Measurements from ENCODE around the gene DOCK7.
A peak's percentile ranks its signal among the peaks of the same experiment; 100 is the strongest.
"Not testable (repeated sequence)": the region's sequence is repeated elsewhere in the genome, so short reads cannot be mapped to it uniquely, and the experiment has no call there.

The DOCK7 gene

DNA sequence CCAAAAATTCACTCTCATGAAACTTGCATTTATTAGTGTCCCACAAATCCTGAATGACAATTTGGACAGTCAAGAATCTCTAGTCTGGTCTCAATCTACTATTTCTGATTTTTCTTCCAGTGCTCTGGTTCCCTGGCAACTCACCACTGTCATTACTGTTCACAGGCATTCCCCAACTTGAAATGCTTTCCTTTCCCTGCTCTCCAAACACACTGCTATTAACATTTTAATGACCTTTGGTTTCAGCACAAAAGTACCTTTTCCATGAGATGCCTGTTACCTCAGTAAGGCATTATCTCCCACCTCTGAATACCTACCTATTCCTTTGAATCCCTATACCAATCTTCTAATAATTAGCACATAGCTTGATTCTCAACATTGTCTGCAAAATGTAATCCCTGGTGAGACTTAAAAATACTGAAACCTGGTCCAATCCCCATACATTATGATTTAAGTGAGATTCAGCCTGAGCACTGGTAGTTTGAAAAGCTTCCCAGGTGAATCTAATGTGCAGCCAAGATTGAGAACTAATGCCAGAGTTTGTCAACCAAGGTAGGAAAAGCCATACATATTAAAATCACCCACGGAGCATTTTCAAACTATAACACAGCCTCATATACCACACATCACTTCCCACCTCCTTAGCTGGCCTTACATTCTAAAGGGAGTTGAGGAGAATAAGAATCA, 102.6 kb downstream of the DOCK7 start:
- no peak overlapping the region for H3K4me3 ChIP-seq
- H3K4me1 ChIP-seq: no peaks in the 10 kb centered on the region
- no peaks in the 10 kb centered on the region for H3K9me3 ChIP-seq
- no peaks in the 10 kb centered on the region for H3K36me3 ChIP-seq (replicated peaks)
- in situ Hi-C loops (cut with MboI; ENCODE audit: low sequenced_read_pairs): no loop called here
- no peaks in the 10 kb centered on the region for H3K27me3 ChIP-seq (ENCODE audit: low read depth)
- no peak for DNase-seq (ENCODE audit: low spot score in 2 of 2)

DNA sequence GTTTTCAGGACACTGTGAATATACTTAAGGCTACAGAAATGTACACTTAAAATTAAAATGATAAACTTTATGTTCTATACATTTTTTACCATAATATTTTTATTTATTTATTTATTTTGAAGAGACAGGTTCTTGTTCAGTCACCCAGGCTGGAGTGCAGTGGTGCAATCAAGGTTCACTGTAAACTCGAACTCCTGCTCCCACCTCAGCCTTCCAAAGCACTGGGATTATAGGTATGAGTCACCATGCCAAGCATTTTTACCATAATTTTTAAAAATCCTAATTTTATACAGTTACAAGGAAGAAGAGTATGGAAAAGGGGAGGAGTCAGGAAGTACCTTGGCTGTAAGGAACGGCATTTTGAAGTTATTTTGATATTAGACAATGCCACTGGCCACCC, 114.5 kb downstream of the DOCK7 start:
- Histone ChIP-seq H3K9me3 (no peaks in the 10 kb centered on the region), H3K27me3 (ENCODE audit: low read depth) (no peaks in the 10 kb centered on the region), H3K4me1 (no peaks in the 10 kb centered on the region), H3K4me3 (no peak overlapping the region), H3K36me3 (replicated peaks) (no peaks in the 10 kb centered on the region)
- no peak for DNase-seq (ENCODE audit: low spot score in 2 of 2)
- in situ Hi-C loops (cut with MboI; ENCODE audit: low sequenced_read_pairs): no loop called here

- Histone ChIP-seq H3K4me3 (no peak overlapping the region), H3K9me3 (no peaks in the 10 kb centered on the region), H3K4me1 (no peaks in the 10 kb centered on the region), H3K27me3 (ENCODE audit: low read depth) (no peaks in the 10 kb centered on the region), H3K36me3 (replicated peaks) (no peaks in the 10 kb centered on the region)
- DNase-seq (ENCODE audit: low spot score in 2 of 2): no peak
- in situ Hi-C loops (cut with MboI; ENCODE audit: low sequenced_read_pairs): no loop called here
Measured at GRCh38 chr1:62572476-62572875, 115.7 kb downstream of the DOCK7 start.

GRCh38 chr1:62571517-62571916, 116.7 kb downstream of the DOCK7 start:
- H3K4me3 ChIP-seq; in situ Hi-C loops (cut with MboI; ENCODE audit: low sequenced_read_pairs); H3K36me3 ChIP-seq (replicated peaks); H3K9me3 ChIP-seq; H3K27me3 ChIP-seq (ENCODE audit: low read depth); H3K4me1 ChIP-seq; DNase-seq (ENCODE audit: low spot score in 2 of 2): not testable (repeated sequence)

GRCh38 chr1:62567926-62568325, 120.3 kb downstream of the DOCK7 start:
- H3K4me3 ChIP-seq; H3K27me3 ChIP-seq (ENCODE audit: low read depth); H3K36me3 ChIP-seq (replicated peaks); H3K4me1 ChIP-seq; in situ Hi-C loops (cut with MboI; ENCODE audit: low sequenced_read_pairs); DNase-seq (ENCODE audit: low spot score in 2 of 2); H3K9me3 ChIP-seq: not testable (repeated sequence)

- H3K4me1 ChIP-seq; H3K27me3 ChIP-seq (ENCODE audit: low read depth); DNase-seq (ENCODE audit: low spot score in 2 of 2); in situ Hi-C loops (cut with MboI; ENCODE audit: low sequenced_read_pairs); H3K36me3 ChIP-seq (replicated peaks); H3K4me3 ChIP-seq; H3K9me3 ChIP-seq: not testable (repeated sequence)
Measured at GRCh38 chr1:62567182-62567581, 121.0 kb downstream of the DOCK7 start.

GRCh38 chr1:62561306-62561705, 126.9 kb downstream of the DOCK7 start:
- H3K4me3 ChIP-seq: no peak overlapping the region
- H3K4me1 ChIP-seq: no peaks in the 10 kb centered on the region
- H3K9me3 ChIP-seq: no peaks in the 10 kb centered on the region
- H3K27me3 ChIP-seq (ENCODE audit: low read depth): no peaks in the 10 kb centered on the region
- in situ Hi-C loops (cut with MboI; ENCODE audit: low sequenced_read_pairs): no loop called here
- no peak for DNase-seq (ENCODE audit: low spot score in 2 of 2)
- no peaks in the 10 kb centered on the region for H3K36me3 ChIP-seq (replicated peaks)

GRCh38 chr1:62544570-62544969, 143.6 kb downstream of the DOCK7 start:
- no peaks in the 10 kb centered on the region for H3K4me1 ChIP-seq
- in situ Hi-C loops (cut with MboI; ENCODE audit: low sequenced_read_pairs): no loop called here
- no peaks in the 10 kb centered on the region for H3K9me3 ChIP-seq
- no peaks in the 10 kb centered on the region for H3K27me3 ChIP-seq (ENCODE audit: low read depth)
- no peak for DNase-seq (ENCODE audit: low spot score in 2 of 2)
- H3K36me3 ChIP-seq (replicated peaks): peaks cover under 1% of the 10 kb centered on the region
- H3K4me3 ChIP-seq: no peak overlapping the region

DNA sequence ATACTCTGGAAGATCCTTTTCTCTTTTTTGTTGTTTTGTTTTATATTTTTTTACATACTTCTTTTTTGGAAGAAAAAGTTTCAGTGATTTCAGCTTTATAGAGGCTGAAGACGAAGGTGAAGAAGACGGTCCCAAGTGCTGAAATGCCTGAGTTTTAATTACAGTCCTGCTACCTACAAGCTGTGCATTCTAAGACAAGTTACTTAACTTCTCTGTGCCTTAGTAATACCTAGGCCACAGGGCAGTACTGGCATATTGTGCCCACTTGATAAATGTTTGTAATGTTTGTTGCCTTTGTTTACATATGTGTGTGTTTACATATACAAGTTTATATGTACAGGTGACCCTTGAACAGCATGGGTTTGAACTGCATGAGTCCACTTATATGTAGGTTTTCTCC, 147.1 kb downstream of the DOCK7 start:
- H3K9me3 ChIP-seq: no peaks in the 10 kb centered on the region
- H3K4me1 ChIP-seq: no peaks in the 10 kb centered on the region
- in situ Hi-C loops (cut with MboI; ENCODE audit: low sequenced_read_pairs): no loop called here
- no peaks in the 10 kb centered on the region for H3K27me3 ChIP-seq (ENCODE audit: low read depth)
- peaks cover 6% of the 10 kb centered on the region for H3K36me3 ChIP-seq (replicated peaks)
- no peak overlapping the region for H3K4me3 ChIP-seq
- DNase-seq (ENCODE audit: low spot score in 2 of 2): no peak

DNA sequence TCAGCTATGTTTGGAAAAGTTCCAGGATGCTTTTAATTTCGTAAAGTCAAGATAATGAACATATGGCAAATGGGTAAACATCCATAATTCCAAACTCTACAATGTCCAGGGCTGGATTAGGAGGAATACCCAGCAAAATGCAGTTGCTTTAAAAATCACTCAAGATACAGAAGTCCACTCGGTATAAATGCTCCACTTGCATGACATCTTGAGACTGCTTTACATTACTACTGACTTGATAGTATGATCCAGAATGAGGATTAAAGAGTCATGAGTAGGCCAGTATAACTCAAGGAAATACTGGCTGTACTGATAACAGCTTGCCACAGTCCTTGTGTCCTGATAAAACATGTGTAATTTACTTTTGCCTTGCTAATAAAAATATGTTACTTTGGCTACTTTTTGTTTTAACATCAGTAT, 149.1 kb downstream of the DOCK7 start:
- Histone ChIP-seq H3K27me3 (ENCODE audit: low read depth) (no peaks in the 10 kb centered on the region), H3K36me3 (replicated peaks) (peaks cover 6% of the 10 kb centered on the region), H3K9me3 (no peaks in the 10 kb centered on the region), H3K4me3 (no peak overlapping the region), H3K4me1 (no peaks in the 10 kb centered on the region)
- DNase-seq (ENCODE audit: low spot score in 2 of 2): no peak
- in situ Hi-C loops (cut with MboI; ENCODE audit: low sequenced_read_pairs): no loop called here

DNA sequence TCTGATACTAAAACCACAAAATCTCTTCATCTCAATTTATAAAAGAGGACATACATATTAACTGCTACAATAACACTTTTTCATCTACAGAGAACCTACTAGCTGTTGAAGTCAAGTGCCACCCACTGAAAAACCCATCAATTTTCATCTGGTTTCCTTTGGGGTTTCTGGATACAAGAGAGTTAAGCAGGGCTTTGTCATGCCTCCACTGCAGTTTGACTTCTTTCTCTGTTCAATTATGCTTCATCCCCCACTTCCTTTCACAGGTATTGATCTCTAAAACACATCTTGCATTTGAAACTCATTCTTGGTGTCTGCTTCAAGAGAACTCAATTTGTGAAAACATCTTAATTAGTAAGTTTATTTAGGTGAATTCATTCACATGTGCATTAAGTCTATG, 151.3 kb downstream of the DOCK7 start:
- no peaks in the 10 kb centered on the region for H3K4me1 ChIP-seq
- DNase-seq (ENCODE audit: low spot score in 2 of 2): no peak
- in situ Hi-C loops (cut with MboI; ENCODE audit: low sequenced_read_pairs): no loop called here
- H3K36me3 ChIP-seq (replicated peaks): peaks cover 6% of the 10 kb centered on the region
- H3K27me3 ChIP-seq (ENCODE audit: low read depth): no peaks in the 10 kb centered on the region
- no peak overlapping the region for H3K4me3 ChIP-seq
- no peaks in the 10 kb centered on the region for H3K9me3 ChIP-seq

DNA sequence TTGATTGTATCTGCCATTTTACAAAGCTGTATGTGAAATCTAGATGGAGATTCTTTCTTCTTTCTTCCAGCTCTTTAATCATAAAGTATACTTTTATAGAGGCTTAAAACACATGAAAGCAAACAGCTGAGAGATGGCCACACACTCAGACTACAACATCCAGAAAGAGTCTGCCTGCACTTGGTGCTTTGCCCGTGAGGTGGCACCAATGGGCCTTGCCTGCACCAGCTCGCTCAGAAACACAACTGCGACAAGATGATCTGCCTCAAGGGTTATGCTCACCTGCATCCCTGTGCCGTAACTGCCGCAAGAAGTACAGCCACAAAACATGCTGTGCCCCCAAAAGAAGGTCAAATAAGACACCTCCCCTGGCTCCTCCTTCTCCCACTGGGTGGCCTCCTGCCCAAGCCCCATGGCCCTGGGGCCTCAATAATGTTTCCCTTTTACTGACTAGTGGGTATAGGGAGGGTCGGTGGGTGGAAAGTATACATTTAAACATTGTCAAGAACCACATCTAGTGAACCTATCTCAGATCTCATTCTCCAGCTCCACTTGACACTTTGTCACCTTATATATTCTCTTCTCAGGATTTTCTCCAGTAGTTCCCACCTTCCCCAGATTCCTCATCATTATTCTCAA, 157.6 kb downstream of the DOCK7 start:
- H3K4me3 ChIP-seq: no peak overlapping the region
- H3K36me3 ChIP-seq (replicated peaks): no peaks in the 10 kb centered on the region
- H3K4me1 ChIP-seq: no peaks in the 10 kb centered on the region
- no peaks in the 10 kb centered on the region for H3K27me3 ChIP-seq (ENCODE audit: low read depth)
- in situ Hi-C loops (cut with MboI; ENCODE audit: low sequenced_read_pairs): no loop called here
- no peaks in the 10 kb centered on the region for H3K9me3 ChIP-seq
- DNase-seq (ENCODE audit: low spot score in 2 of 2): peak in 1 of 2 experiments; percentile 45

DNA sequence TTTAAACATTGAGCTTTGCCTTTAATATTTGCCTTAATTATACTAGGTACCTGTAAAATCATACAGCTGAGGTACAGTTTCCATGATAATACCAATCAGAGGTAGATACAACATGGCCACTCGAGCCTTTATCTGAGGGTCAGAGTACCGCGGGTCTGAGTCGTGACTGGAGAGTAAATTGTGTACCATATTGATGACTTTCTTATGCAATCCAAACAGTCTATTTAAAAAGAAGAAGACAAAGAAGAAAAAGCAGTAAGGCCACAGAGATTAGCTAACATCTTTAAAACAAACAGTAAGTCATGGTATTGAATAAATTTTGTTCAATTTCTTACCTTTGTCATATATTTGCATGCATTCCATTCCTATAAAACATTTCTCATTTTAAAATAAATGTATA, 159.0 kb downstream of the DOCK7 start:
- Histone ChIP-seq H3K9me3 (no peaks in the 10 kb centered on the region), H3K27me3 (ENCODE audit: low read depth) (no peaks in the 10 kb centered on the region), H3K36me3 (replicated peaks) (no peaks in the 10 kb centered on the region), H3K4me3 (no peak overlapping the region), H3K4me1 (0 out of 2 replicates have a peak, but pooled peaks cover 5% of the 10 kb centered on the region)
- no peak for DNase-seq (ENCODE audit: low spot score in 2 of 2)
- in situ Hi-C loops (cut with MboI; ENCODE audit: low sequenced_read_pairs): no loop called here

- in situ Hi-C loops (cut with MboI; ENCODE audit: low sequenced_read_pairs): no loop called here
- H3K36me3 ChIP-seq (replicated peaks): no peaks in the 10 kb centered on the region
- no peaks in the 10 kb centered on the region for H3K9me3 ChIP-seq
- DNase-seq (ENCODE audit: low spot score in 2 of 2): no peak
- no peak overlapping the region for H3K4me3 ChIP-seq
- no peaks in the 10 kb centered on the region for H3K27me3 ChIP-seq (ENCODE audit: low read depth)
- 0 out of 2 replicates have a peak, but pooled peaks cover 5% of the 10 kb centered on the region for H3K4me1 ChIP-seq
Measured at GRCh38 chr1:62528015-62528414, 160.2 kb downstream of the DOCK7 start.

- H3K27me3 ChIP-seq (ENCODE audit: low read depth); in situ Hi-C loops (cut with MboI; ENCODE audit: low sequenced_read_pairs); H3K4me3 ChIP-seq; H3K36me3 ChIP-seq (replicated peaks); H3K9me3 ChIP-seq; DNase-seq (ENCODE audit: low spot score in 2 of 2); H3K4me1 ChIP-seq: not testable (repeated sequence)
Measured at GRCh38 chr1:62527346-62527745, 160.8 kb downstream of the DOCK7 start.

Measured in HAP-1 (cell line).